ENCODE results near the gene FAM200C. TPM values are rescaled to one million over a fixed set of nuclear protein-coding genes. Genes with fewer than 3 reads are reported as not detected.

Gene FAM200C
- total RNA-seq, 1 donor from 2014 or later = 6.1 TPM

- no peaks in the 10 kb centered on the region for H3K27me3 ChIP-seq (ENCODE audit: low read depth)
- H3K4me3 ChIP-seq = no peak overlapping the region
- no peak for ATAC-seq
- TF ChIP-seq CTCF (IDR thresholded peaks at IDR 0.05) = no peak
- intact Hi-C loops (cut with DNase I) = no loop called here
- DNase-seq = no peak
- H3K9me3 ChIP-seq = no peaks in the 10 kb centered on the region
- no peaks in the 10 kb centered on the region for H3K36me3 ChIP-seq
- H3K4me1 ChIP-seq = peaks cover 7% of the 10 kb centered on the region
- H3K27ac ChIP-seq = no peak overlapping the region
These were observed 19.8 kb downstream of the FAM200C start for GRCh38 chr5:160380041-160380440.

- H3K4me3 ChIP-seq = no peak overlapping the region
- ATAC-seq = no peak
- peaks cover 7% of the 10 kb centered on the region for H3K4me1 ChIP-seq
- no peak for DNase-seq
- intact Hi-C loops (cut with DNase I) = no loop called here
- no peaks in the 10 kb centered on the region for H3K36me3 ChIP-seq
- no peak overlapping the region for H3K27ac ChIP-seq
- no peaks in the 10 kb centered on the region for H3K27me3 ChIP-seq (ENCODE audit: low read depth)
- no peaks in the 10 kb centered on the region for H3K9me3 ChIP-seq
- TF ChIP-seq CTCF (IDR thresholded peaks at IDR 0.05) = no peak
These were observed 20.3 kb downstream of the FAM200C start for GRCh38 chr5:160379511-160379910.

GRCh38 chr5:160378330-160378729 lies 21.5 kb downstream of the FAM200C start:
- DNase-seq = no peak
- ATAC-seq = no peak

GRCh38 chr5:160377651-160378050 lies 22.2 kb downstream of the FAM200C start:
- DNase-seq (no peak), ATAC-seq (no peak)
- Histone ChIP-seq H3K27ac (no peak overlapping the region), H3K9me3 (no peaks in the 10 kb centered on the region), H3K27me3 (ENCODE audit: low read depth) (no peaks in the 10 kb centered on the region), H3K4me1 (peaks cover 7% of the 10 kb centered on the region), H3K36me3 (no peaks in the 10 kb centered on the region), H3K4me3 (no peak overlapping the region)
- no peak for TF ChIP-seq CTCF (IDR thresholded peaks at IDR 0.05)
- intact Hi-C loops (cut with DNase I) = no loop called here

More at GRCh38 chr5:160378330-160378729, 21.5 kb downstream of the FAM200C start:
- intact Hi-C loops (cut with DNase I) = no loop called here
- Histone ChIP-seq H3K36me3 (no peaks in the 10 kb centered on the region), H3K4me3 (no peak overlapping the region), H3K27me3 (ENCODE audit: low read depth) (no peaks in the 10 kb centered on the region), H3K9me3 (no peaks in the 10 kb centered on the region), H3K4me1 (peaks cover 7% of the 10 kb centered on the region), H3K27ac (no peak overlapping the region)
- TF ChIP-seq CTCF (IDR thresholded peaks at IDR 0.05) = no peak

- Histone ChIP-seq H3K27ac (no peak overlapping the region), H3K4me3 (no peak overlapping the region), H3K36me3 (no peaks in the 10 kb centered on the region), H3K27me3 (ENCODE audit: low read depth) (no peaks in the 10 kb centered on the region), H3K9me3 (no peaks in the 10 kb centered on the region), H3K4me1 (peaks cover 7% of the 10 kb centered on the region)
- ATAC-seq (no peak), DNase-seq (no peak)
- TF ChIP-seq CTCF (IDR thresholded peaks at IDR 0.05) = no peak
- intact Hi-C loops (cut with DNase I) = no loop called here
These were observed 23.4 kb downstream of the FAM200C start for GRCh38 chr5:160376416-160376815.

GRCh38 chr5:160375701-160376100 lies 24.2 kb downstream of the FAM200C start:
- ATAC-seq = no peak
- Histone ChIP-seq H3K4me3 (no peak overlapping the region), H3K27me3 (ENCODE audit: low read depth) (no peaks in the 10 kb centered on the region), H3K9me3 (no peaks in the 10 kb centered on the region), H3K36me3 (no peaks in the 10 kb centered on the region), H3K27ac (no peak overlapping the region), H3K4me1 (peaks cover 7% of the 10 kb centered on the region)
- no peak for TF ChIP-seq CTCF (IDR thresholded peaks at IDR 0.05)
- intact Hi-C loops (cut with DNase I) = no loop called here
- no peak for DNase-seq

All from lower lobe of right lung (tissue), 2 donors.